Spleen (tissue), 11 donors: Measurements from ENCODE around the gene MYO1A. TPM values are rescaled to one million over a fixed set of nuclear protein-coding genes. Genes with fewer than 3 reads are reported as not detected.
"Not testable (repeated sequence)": the region's sequence is repeated elsewhere in the genome, so short reads cannot be mapped to it uniquely, and the experiment has no call there.

Source experiments
- DNase-seq: peaks from one replicate; pipeline ENCODE4 v3.0.0-alpha.2; 2020
- H3K27ac ChIP-seq, 8 donors: fragments of 200-600 bp; sonication (generic) in 7 of 8; 1 replicate in 4 of 8; 2 replicates in 4 of 8; pipeline versions ENCODE4 v1.5.0 to v1.8.0; 2016 to 2021; ENCODE audit warnings: inconsistent platforms in 4 of 8, mild to moderate bottlenecking in 4 of 8, moderate library complexity in 1 of 8
- H3K27me3 ChIP-seq, 7 donors: fragments of 200-600 bp; sonication (generic) in 6 of 7; replicated peaks in 1 of 7; 1 replicate in 4 of 7; 2 replicates in 3 of 7; pipeline versions ENCODE4 v1.5.0 to v1.8.0; 2016 to 2021; ENCODE audit warnings: inconsistent platforms in 3 of 7, mild to moderate bottlenecking in 1 of 7
- H3K36me3 ChIP-seq, 6 donors: fragments of 200-600 bp; sonication (generic) in 5 of 6; 1 replicate in 4 of 6; 2 replicates in 2 of 6; pipeline versions ENCODE4 v1.5.0 to v1.8.0; 2016 to 2021; ENCODE audit warnings: inconsistent platforms in 2 of 6
- H3K4me1 ChIP-seq, 6 donors: fragments of 200-600 bp; sonication (generic) in 5 of 6; 1 replicate in 3 of 6; 2 replicates in 3 of 6; pipeline versions ENCODE4 v1.5.0 to v1.8.0; 2016 to 2021; ENCODE audit warnings: inconsistent platforms in 3 of 6
- H3K4me3 ChIP-seq, 8 donors: fragments of 200-600 bp; sonication (generic) in 7 of 8; 1 replicate in 4 of 8; 2 replicates in 4 of 8; pipeline versions ENCODE4 v1.5.0 to v1.8.0; 2016 to 2021; ENCODE audit warnings: inconsistent platforms in 4 of 8, mild to moderate bottlenecking in 4 of 8, moderate library complexity in 2 of 8
- H3K9me3 ChIP-seq, 8 donors: fragments of 200-600 bp; sonication (generic) in 7 of 8; 1 replicate in 4 of 8; 2 replicates in 4 of 8; pipeline versions ENCODE4 v1.5.0 to v1.8.0; 2016 to 2021; ENCODE audit warnings: inconsistent platforms in 4 of 8
- CTCF ChIP-seq, 11 experiments: fragments of 200-600 bp in 7 of 11; fragments of 450-650 bp in 4 of 11; sonication (generic) in 4 of 11; IDR thresholded peaks in 8 of 11; conservative IDR thresholded peaks in 3 of 11; 1 replicate in 7 of 11; 2 replicates in 4 of 11; pipeline versions ENCODE4 v1.4.0 to v1.8.0; 2016 to 2021; ENCODE audit warnings: antibody characterized with exemption in 11 of 11, inconsistent platforms in 4 of 11, mild to moderate bottlenecking in 1 of 11
- POLR2A ChIP-seq, 3 donors: fragments of 450-650 bp; IDR thresholded peaks; one replicate each; pipeline ENCODE4 v1.5.1; 2017; ENCODE audit warnings: antibody characterized with exemption in 3 of 3, mild to moderate bottlenecking in 1 of 3
- POLR2AphosphoS5 ChIP-seq, 3 donors: sonication (generic); formaldehyde crosslinking; IDR thresholded peaks; one replicate each; pipeline ENCODE4 v1.5.1; 2017; ENCODE audit warnings: antibody characterized with exemption in 3 of 3
- WGBS, 5 donors: extraction: QIAGEN DNeasy Blood & Tissue Kit in 3 of 5; methylation state at CpG; one replicate each; pipeline versions ENCODE4 v1.1.5 to v1.1.7; 2013 to 2018; 5-methylcytosine and 5-hydroxymethylcytosine counted together
- intact Hi-C: fragments of 100-400 bp; cut with DNase I; formaldehyde crosslinking; loops from one replicate; pipeline ENCODE4 v1.15.0; 2023; ENCODE audit warnings: low total_unique reads
- polyA plus RNA-seq, 3 donors: library from polyadenylated mRNA; stranded (reverse); fragments of 200-250 nt; gene quantifications; one replicate each; pipeline ENCODE4 v1.2.1, GENCODE V29; 2013
- total RNA-seq, 7 donors: library from RNA; depleted of rRNA in 3 of 7; stranded (reverse); fragments of >200 nt in 3 of 7; fragmentation: NEBNext Ultra II Directional in 4 of 7; extraction: Animal tissue kit (Norgen Biotek cat#: 25700) in 4 of 7; gene quantifications; one replicate each; pipeline versions ENCODE4 v1.1.0 to v1.2.1, GENCODE V29; 2016 to 2021
- donor health status: healthy with polysubstance abuse.
- donor health status: DM: no; HTN: no; CAD: no; lungs with moderate emphysema.
- donor health status: DM: no; HTN: no; CAD: no.
- donor health status: Bipolar disorder and iron deficiency.
- donor health status: healthy.
- donor health status: DM: no; HTN: no; CAD: no.
- donor health status: DM: yes; HTN: yes; CAD: no.

Gene MYO1A
- total and polyA plus RNA-seq, 10 donors, result 0.12 to 1.4 (median 0.22) TPM; not detected in 1

- DNase-seq, result no peak
- Histone ChIP-seq H3K27me3 (no peaks in the 10 kb centered on the region), H3K4me3 (no peak overlapping the region), H3K9me3 (no peaks in the 10 kb centered on the region), H3K27ac (peak overlapping the region in 7 of 8 donors; percentile 85 to 91 (median 88)), H3K4me1 (peaks cover 12 to 36% (median 25%) of the 10 kb centered on the region in 6 donors), H3K36me3 (peaks cover 0 to 10% (median 0%) of the 10 kb centered on the region in 6 donors)
- intact Hi-C loops, result no loop called here
- 74 to 90% (median 84%) methylated on average over 1 of the region's 1 CpG for WGBS, 5 donors
- TF ChIP-seq POLR2A (IDR thresholded peaks at IDR 0.05) (no peak), CTCF (IDR thresholded peaks at IDR 0.05 in 8 of 11, conservative IDR thresholded peaks at IDR 0.05 in 3 of 11) (no peak), POLR2AphosphoS5 (IDR thresholded peaks at IDR 0.05) (no peak)
Observed at GRCh38 chr12:57079821-57080220, 29.9 kb upstream of the MYO1A start.

- H3K9me3 ChIP-seq, result no peaks in the 10 kb centered on the region
- no peaks in the 10 kb centered on the region for H3K27me3 ChIP-seq
- peaks cover 0 to 10% (median 0%) of the 10 kb centered on the region in 6 donors for H3K36me3 ChIP-seq
- intact Hi-C loops, result no loop called here
- peak; percentile 98 for DNase-seq
- TF ChIP-seq POLR2A (IDR thresholded peaks at IDR 0.05) (no peak), POLR2AphosphoS5 (IDR thresholded peaks at IDR 0.05) (peak; percentile 88 to 92 (median 89)), CTCF (IDR thresholded peaks at IDR 0.05 in 8 of 11, conservative IDR thresholded peaks at IDR 0.05 in 3 of 11) (peak in 4 of 11 experiments; percentile 11 to 37 (median 28))
- H3K4me3 ChIP-seq, result peak within 1 kb of the TSS; percentile 75 to 97 (median 90)
- H3K4me1 ChIP-seq, result peaks cover 12 to 39% (median 25%) of the 10 kb centered on the region in 6 donors
- 0 to 1% (median 0%) methylated on average over 29 to 39 of the region's 39 CpGs for WGBS, 5 donors
- H3K27ac ChIP-seq, result peak within 1 kb of the TSS; percentile 69 to 91 (median 88)
Observed at GRCh38 chr12:57078519-57079404, 28.8 kb upstream of the MYO1A start, which contains the start of gene NEMP1. TSS of gene NEMP1 (minus strand) at chr12:57078791. CDS start at chr12:57078745, 46 bp downstream.

GRCh38 chr12:57073566-57074450 is 23.9 kb upstream of the MYO1A start:
- DNase-seq, H3K27me3 ChIP-seq, intact Hi-C loops, H3K9me3 ChIP-seq, H3K4me3 ChIP-seq: not testable (repeated sequence)
- 94 to 98% (median 96%) methylated on average over 6 of the region's 6 CpGs for WGBS, 5 donors
- H3K36me3 ChIP-seq, result peaks cover 0 to 40% (median 17%) of the 10 kb centered on the region in 6 donors
- H3K27ac ChIP-seq, result peak overlapping the region in 2 of 8 donors; percentile 16 to 23
- peaks cover 19 to 69% (median 39%) of the 10 kb centered on the region in 6 donors for H3K4me1 ChIP-seq

GRCh38 chr12:57072661-57073060 is 22.7 kb upstream of the MYO1A start:
- Histone ChIP-seq H3K4me3 (no peak overlapping the region), H3K27me3 (no peaks in the 10 kb centered on the region), H3K27ac (no peak overlapping the region), H3K36me3 (peaks cover 0 to 51% (median 22%) of the 10 kb centered on the region in 6 donors), H3K4me1 (peaks cover 15 to 64% (median 33%) of the 10 kb centered on the region in 6 donors), H3K9me3 (no peaks in the 10 kb centered on the region)
- no peak for DNase-seq
- WGBS, 5 donors, result 79 to 82% (median 82%) methylated on average over 2 of the region's 2 CpGs
- no peak for TF ChIP-seq POLR2A (IDR thresholded peaks at IDR 0.05)
- no peak for TF ChIP-seq POLR2AphosphoS5 (IDR thresholded peaks at IDR 0.05)
- TF ChIP-seq CTCF (IDR thresholded peaks at IDR 0.05 in 8 of 11, conservative IDR thresholded peaks at IDR 0.05 in 3 of 11), result no peak
- intact Hi-C loops, result no loop called here
